CD4-positive, alpha-beta T cell (primary cell): ENCODE measurements around the gene SNED1. TPM values are rescaled to one million over a fixed set of nuclear protein-coding genes. Genes with fewer than 3 reads are reported as not detected.

Source experiments
- ATAC-seq: fragments of 200-7000 bp; cut with Tn5 transposase; one replicate; pipeline ENCODE4 v1.10.0; 2022; ENCODE audit warnings: mild to moderate bottlenecking; ENCODE audit not compliant: poor library complexity
- CTCF ChIA-PET: fragments of 350-600 bp; sonication (Branson Sonifier 250); formaldehyde crosslinking; loops from one replicate; lab custom pipeline; 2021; ENCODE audit warnings: antibody characterized with exemption, inconsistent platforms; lab: Charles Lee
- POLR2A ChIA-PET: fragments of 350-600 bp; sonication (Branson Sonifier 250); formaldehyde crosslinking; loops from one replicate; lab custom pipeline; 2021; ENCODE audit warnings: antibody characterized with exemption, inconsistent platforms; lab: Charles Lee
- DNase-seq, 14 experiments: peaks; one replicate each; pipeline ENCODE4 v3.0.0-alpha.2; 2013 to 2020; ENCODE audit warnings: mixed read lengths in 2 of 14
- H3K27ac ChIP-seq, 2 donors: one replicate each; pipeline versions ENCODE4 v1.5.1 to v1.7.0; 2013; ENCODE audit warnings: low read length in 2 of 2, low read depth in 1 of 2, mild to moderate bottlenecking in 1 of 2
- H3K27me3 ChIP-seq, 2 experiments: 1 replicate in 1 of 2; 2 replicates in 1 of 2; pipeline versions ENCODE4 v1.6.1 to v1.7.0; 2013; ENCODE audit warnings: low read length in 2 of 2, control low read depth in 1 of 2, mild to moderate bottlenecking in 1 of 2, moderate library complexity in 1 of 2; ENCODE audit not compliant: insufficient read depth in 2 of 2, control insufficient read depth in 1 of 2
- H3K36me3 ChIP-seq: one replicate; pipeline ENCODE4 v1.6.1; 2013; ENCODE audit warnings: low read length, control low read depth; ENCODE audit not compliant: insufficient read depth
- H3K4me1 ChIP-seq: one replicate; pipeline ENCODE4 v1.6.1; 2013; ENCODE audit warnings: low read length, control low read depth; ENCODE audit not compliant: insufficient read depth
- H3K4me3 ChIP-seq: one replicate; pipeline ENCODE4 v1.5.1; 2013; ENCODE audit warnings: mild to moderate bottlenecking, low read length, moderate library complexity
- H3K9me3 ChIP-seq, 2 experiments: 1 replicate in 1 of 2; 2 replicates in 1 of 2; pipeline versions ENCODE4 v1.6.1 to v1.7.0; 2013; ENCODE audit warnings: low read length in 2 of 2, mild to moderate bottlenecking in 2 of 2, control low read depth in 1 of 2, moderate library complexity in 1 of 2; ENCODE audit not compliant: control insufficient read depth in 1 of 2, insufficient read depth in 1 of 2
- H3K27ac Mint-ChIP-seq: one replicate; pipeline ENCODE4 v1.8.0; 2020; ENCODE audit warnings: mixed read lengths
- H3K27me3 Mint-ChIP-seq: one replicate; pipeline ENCODE4 v1.8.0; 2021; ENCODE audit warnings: mixed read lengths
- H3K36me3 Mint-ChIP-seq: one replicate; pipeline ENCODE4 v1.8.0; 2021; ENCODE audit warnings: low read depth, mixed read lengths
- H3K4me1 Mint-ChIP-seq: one replicate; pipeline ENCODE4 v1.8.0; 2021; ENCODE audit warnings: low read depth, mixed read lengths
- H3K4me3 Mint-ChIP-seq: one replicate; pipeline ENCODE4 v1.8.0; 2020; ENCODE audit warnings: mild to moderate bottlenecking, mixed read lengths
- H3K9me3 Mint-ChIP-seq: one replicate; pipeline ENCODE4 v1.8.0; 2020; ENCODE audit warnings: mixed read lengths
- intact Hi-C, 2 experiments: fragments of 100-400 bp; cut with DNase I in 1 of 2; cut with micrococcal nuclease in 1 of 2; formaldehyde crosslinking; loops; one replicate each; pipeline versions ENCODE4 v1.15.1 to v1.9.0; 2023 to 2025; cut with DNase I, micrococcal nuclease
- total RNA-seq, 174 experiments: library from RNA in 2 of 174; stranded (reverse) in 2 of 174; gene quantifications; one replicate each; pipeline ENCODE4 v1.2.3 and lab custom pipeline; 2021 to 2026
- TF ChIP-seq, protein P1 (sequence below): fragments of 200-600 bp; IDR thresholded peaks from one replicate; pipeline ENCODE4 v1.8.0; 2022; ENCODE audit warnings: antibody characterized with exemption, mild to moderate bottlenecking

SNED1 gene
- total RNA-seq, 2 experiments from 2014 or later, result 42.0 to 42.7 TPM

GRCh38 chr2:241135737-241136136, 137.3 kb downstream of the SNED1 start:
- H3K9me3 Mint-ChIP-seq, result no peaks in the 10 kb centered on the region
- POLR2A ChIA-PET, result interaction anchor here (1.5 kb wide), 1 partner anchor 27 kb away, joined by 3 read pairs; no protein-coding TSS in a partner anchor

GRCh38 chr2:241136191-241136590, 137.8 kb downstream of the SNED1 start:
- H3K9me3 ChIP-seq, result no peaks in the 10 kb centered on the region
- DNase-seq, result no peak
- no peak overlapping the region for H3K27ac Mint-ChIP-seq
- no peaks in the 10 kb centered on the region for H3K27me3 ChIP-seq
- no peak overlapping the region for H3K4me3 Mint-ChIP-seq
- no peaks in the 10 kb centered on the region for H3K4me1 Mint-ChIP-seq
- H3K9me3 Mint-ChIP-seq, result no peaks in the 10 kb centered on the region
- ChIA-PET CTCF (no interaction called here), POLR2A (interaction anchor here (0.6 to 1.5 kb wide), 2 partner anchors 27 to 233 kb away, joined by 3 read pairs; no protein-coding TSS in a partner anchor)
- intact Hi-C loops, result no loop called here
- H3K27me3 Mint-ChIP-seq, result no peaks in the 10 kb centered on the region
- no peak overlapping the region for H3K4me3 ChIP-seq
- H3K36me3 Mint-ChIP-seq, result peaks cover 69% of the 10 kb centered on the region
- no peaks in the 10 kb centered on the region for H3K4me1 ChIP-seq
- H3K27ac ChIP-seq, result no peak overlapping the region
- peaks cover 63% of the 10 kb centered on the region for H3K36me3 ChIP-seq
- ATAC-seq, result no peak
- TF ChIP-seq, protein P1, sequence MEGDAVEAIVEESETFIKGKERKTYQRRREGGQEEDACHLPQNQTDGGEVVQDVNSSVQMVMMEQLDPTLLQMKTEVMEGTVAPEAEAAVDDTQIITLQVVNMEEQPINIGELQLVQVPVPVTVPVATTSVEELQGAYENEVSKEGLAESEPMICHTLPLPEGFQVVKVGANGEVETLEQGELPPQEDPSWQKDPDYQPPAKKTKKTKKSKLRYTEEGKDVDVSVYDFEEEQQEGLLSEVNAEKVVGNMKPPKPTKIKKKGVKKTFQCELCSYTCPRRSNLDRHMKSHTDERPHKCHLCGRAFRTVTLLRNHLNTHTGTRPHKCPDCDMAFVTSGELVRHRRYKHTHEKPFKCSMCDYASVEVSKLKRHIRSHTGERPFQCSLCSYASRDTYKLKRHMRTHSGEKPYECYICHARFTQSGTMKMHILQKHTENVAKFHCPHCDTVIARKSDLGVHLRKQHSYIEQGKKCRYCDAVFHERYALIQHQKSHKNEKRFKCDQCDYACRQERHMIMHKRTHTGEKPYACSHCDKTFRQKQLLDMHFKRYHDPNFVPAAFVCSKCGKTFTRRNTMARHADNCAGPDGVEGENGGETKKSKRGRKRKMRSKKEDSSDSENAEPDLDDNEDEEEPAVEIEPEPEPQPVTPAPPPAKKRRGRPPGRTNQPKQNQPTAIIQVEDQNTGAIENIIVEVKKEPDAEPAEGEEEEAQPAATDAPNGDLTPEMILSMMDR, result no peak

More at GRCh38 chr2:241135737-241136136, 137.3 kb downstream of the SNED1 start:
- no peak for DNase-seq
- H3K4me1 ChIP-seq, result no peaks in the 10 kb centered on the region
- H3K36me3 ChIP-seq, result peaks cover 60% of the 10 kb centered on the region
- Mint-ChIP-seq H3K4me3 (no peak overlapping the region), H3K27me3 (no peaks in the 10 kb centered on the region), H3K27ac (no peak overlapping the region), H3K36me3 (peaks cover 68% of the 10 kb centered on the region), H3K4me1 (no peaks in the 10 kb centered on the region)
- no peaks in the 10 kb centered on the region for H3K27me3 ChIP-seq
- H3K4me3 ChIP-seq, result no peak overlapping the region
- no peak overlapping the region for H3K27ac ChIP-seq
- CTCF ChIA-PET, result no interaction called here
- TF ChIP-seq, protein P1, result no peak
- H3K9me3 ChIP-seq, result no peaks in the 10 kb centered on the region
- intact Hi-C loops, result no loop called here
- no peak for ATAC-seq

- H3K27ac ChIP-seq, result no peak overlapping the region
- DNase-seq (no peak), ATAC-seq (no peak)
- Mint-ChIP-seq H3K27ac (no peak overlapping the region), H3K36me3 (peaks cover 72% of the 10 kb centered on the region), H3K9me3 (no peaks in the 10 kb centered on the region), H3K27me3 (no peaks in the 10 kb centered on the region), H3K4me1 (no peaks in the 10 kb centered on the region), H3K4me3 (no peak overlapping the region)
- no peak overlapping the region for H3K4me3 ChIP-seq
- H3K36me3 ChIP-seq, result peaks cover 64% of the 10 kb centered on the region
- H3K4me1 ChIP-seq, result no peaks in the 10 kb centered on the region
- ChIA-PET CTCF (no interaction called here), POLR2A (interaction anchor here (0.6 to 1.5 kb wide), 2 partner anchors 28 to 233 kb away, joined by 3 read pairs; no protein-coding TSS in a partner anchor)
- intact Hi-C loops, result no loop called here
- TF ChIP-seq, protein P1, result no peak
- H3K27me3 ChIP-seq, result no peaks in the 10 kb centered on the region
- no peaks in the 10 kb centered on the region for H3K9me3 ChIP-seq
Observed at GRCh38 chr2:241136661-241137260, 138.3 kb downstream of the SNED1 start.
